Glutamatergic neuron (in vitro differentiated cells): Measurements from ENCODE around the gene OR11G2. TPM values are rescaled to one million over a fixed set of nuclear protein-coding genes. Genes with fewer than 3 reads are reported as not detected.

Source experiments
- DNase-seq: peaks from one replicate; pipeline ENCODE4 v3.0.0; 2022
- H3K27ac Mint-ChIP-seq: one replicate; pipeline ENCODE4 v1.8.0; 2020; ENCODE audit warnings: mild to moderate bottlenecking, mixed read lengths, inconsistent platforms; ENCODE audit not compliant: unreplicated experiment
- H3K27me3 Mint-ChIP-seq: one replicate; pipeline ENCODE4 v1.8.0; 2020; ENCODE audit warnings: mild to moderate bottlenecking, moderate library complexity, mixed read lengths, inconsistent platforms; ENCODE audit not compliant: unreplicated experiment
- H3K36me3 Mint-ChIP-seq: one replicate; pipeline ENCODE4 v1.8.0; 2020; ENCODE audit warnings: mild to moderate bottlenecking, mixed read lengths, inconsistent platforms; ENCODE audit not compliant: unreplicated experiment
- H3K4me1 Mint-ChIP-seq: one replicate; pipeline ENCODE4 v1.8.0; 2020; ENCODE audit warnings: mild to moderate bottlenecking, low read depth, mixed read lengths, inconsistent platforms; ENCODE audit not compliant: unreplicated experiment
- H3K4me3 Mint-ChIP-seq: one replicate; pipeline ENCODE4 v1.8.0; 2020; ENCODE audit warnings: mild to moderate bottlenecking, mixed read lengths, inconsistent platforms; ENCODE audit not compliant: unreplicated experiment
- H3K9me3 Mint-ChIP-seq: one replicate; pipeline ENCODE4 v1.8.0; 2020; ENCODE audit warnings: mild to moderate bottlenecking, moderate library complexity, mixed read lengths, inconsistent platforms; ENCODE audit not compliant: unreplicated experiment
- total RNA-seq: library from RNA; stranded (reverse); fragmentation: NEBNext Ultra II Directional; extraction: Animal tissue kit (Norgen Biotek cat#: 25700); gene quantifications from one replicate; pipeline ENCODE4 v1.2.1, GENCODE V29; 2021; ENCODE audit not compliant: unreplicated experiment
- TF ChIP-seq, protein P1 (sequence below): fragments of 200-600 bp; sonication (generic); IDR thresholded peaks from one replicate; pipeline ENCODE4 v1.5.0; 2021; ENCODE audit not compliant: partially characterized antibody, unreplicated experiment

Gene OR11G2
- total RNA-seq, 1 donor from 2014 or later: not detected

DNA sequence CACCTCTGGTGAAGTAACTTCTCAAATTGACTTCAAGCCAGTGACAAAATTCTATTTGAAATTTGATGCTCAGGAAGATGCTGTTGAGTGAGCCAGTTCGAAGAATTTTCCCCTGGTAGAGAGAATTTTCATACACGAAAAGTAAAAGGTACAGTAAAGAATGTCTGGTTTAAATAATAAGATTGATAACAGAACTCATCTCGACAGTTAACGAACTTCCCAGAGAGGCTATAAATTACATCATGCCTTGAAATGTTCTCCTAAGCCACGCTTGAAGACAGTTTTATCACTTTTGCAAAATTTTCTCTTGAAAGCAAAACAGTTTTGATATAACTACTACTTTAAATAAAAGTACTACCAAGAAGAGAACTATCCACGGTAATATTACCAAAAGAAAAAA lies 14.4 kb upstream of the OR11G2 start:
- no peak for DNase-seq
- H3K4me1 Mint-ChIP-seq: no peaks in the 10 kb centered on the region
- no peak overlapping the region for H3K4me3 Mint-ChIP-seq
- TF ChIP-seq, protein P1, sequence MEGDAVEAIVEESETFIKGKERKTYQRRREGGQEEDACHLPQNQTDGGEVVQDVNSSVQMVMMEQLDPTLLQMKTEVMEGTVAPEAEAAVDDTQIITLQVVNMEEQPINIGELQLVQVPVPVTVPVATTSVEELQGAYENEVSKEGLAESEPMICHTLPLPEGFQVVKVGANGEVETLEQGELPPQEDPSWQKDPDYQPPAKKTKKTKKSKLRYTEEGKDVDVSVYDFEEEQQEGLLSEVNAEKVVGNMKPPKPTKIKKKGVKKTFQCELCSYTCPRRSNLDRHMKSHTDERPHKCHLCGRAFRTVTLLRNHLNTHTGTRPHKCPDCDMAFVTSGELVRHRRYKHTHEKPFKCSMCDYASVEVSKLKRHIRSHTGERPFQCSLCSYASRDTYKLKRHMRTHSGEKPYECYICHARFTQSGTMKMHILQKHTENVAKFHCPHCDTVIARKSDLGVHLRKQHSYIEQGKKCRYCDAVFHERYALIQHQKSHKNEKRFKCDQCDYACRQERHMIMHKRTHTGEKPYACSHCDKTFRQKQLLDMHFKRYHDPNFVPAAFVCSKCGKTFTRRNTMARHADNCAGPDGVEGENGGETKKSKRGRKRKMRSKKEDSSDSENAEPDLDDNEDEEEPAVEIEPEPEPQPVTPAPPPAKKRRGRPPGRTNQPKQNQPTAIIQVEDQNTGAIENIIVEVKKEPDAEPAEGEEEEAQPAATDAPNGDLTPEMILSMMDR: no peak
- H3K27me3 Mint-ChIP-seq: peaks cover 1% of the 10 kb centered on the region
- H3K9me3 Mint-ChIP-seq: peaks cover 12% of the 10 kb centered on the region
- H3K36me3 Mint-ChIP-seq: no peaks in the 10 kb centered on the region
- H3K27ac Mint-ChIP-seq: no peak overlapping the region

- Mint-ChIP-seq H3K9me3 (peaks cover 12% of the 10 kb centered on the region), H3K4me1 (no peaks in the 10 kb centered on the region), H3K27ac (no peak overlapping the region), H3K4me3 (no peak overlapping the region), H3K27me3 (peaks cover 1% of the 10 kb centered on the region), H3K36me3 (no peaks in the 10 kb centered on the region)
- TF ChIP-seq, protein P1: no peak
- DNase-seq: no peak
These were observed 13.2 kb upstream of the OR11G2 start for GRCh38 chr14:20177433-20177974.

GRCh38 chr14:20179218-20179617 lies 11.5 kb upstream of the OR11G2 start:
- TF ChIP-seq, protein P1: no peak

DNA sequence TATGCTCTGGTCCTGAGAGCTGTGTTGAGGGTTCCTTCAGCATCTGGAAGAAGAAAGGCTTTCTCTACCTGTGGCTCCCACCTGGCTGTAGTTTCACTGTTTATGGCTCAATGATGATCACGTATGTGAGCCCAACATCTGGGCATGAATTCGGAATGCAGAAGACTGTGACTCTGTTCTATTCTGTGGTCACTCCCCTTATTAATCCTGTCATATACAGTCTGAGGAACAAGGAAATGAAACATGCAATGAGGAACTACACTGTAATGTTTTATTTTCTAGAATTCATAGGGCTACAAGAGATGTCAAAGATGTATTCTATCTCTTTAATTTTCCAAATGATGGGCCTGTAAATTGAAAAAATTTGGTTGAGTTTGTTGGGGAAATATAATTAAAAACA lies 10.8 kb upstream of the OR11G2 start:
- H3K4me1 Mint-ChIP-seq: no peaks in the 10 kb centered on the region
- TF ChIP-seq, protein P1: no peak
- H3K36me3 Mint-ChIP-seq: no peaks in the 10 kb centered on the region
- peaks cover 1% of the 10 kb centered on the region for H3K27me3 Mint-ChIP-seq
- no peak for DNase-seq
- H3K27ac Mint-ChIP-seq: no peak overlapping the region
- H3K9me3 Mint-ChIP-seq: peaks cover 6% of the 10 kb centered on the region
- no peak overlapping the region for H3K4me3 Mint-ChIP-seq

More at GRCh38 chr14:20179218-20179617, 11.5 kb upstream of the OR11G2 start:
- Mint-ChIP-seq H3K27ac (no peak overlapping the region), H3K9me3 (peaks cover 7% of the 10 kb centered on the region), H3K4me1 (no peaks in the 10 kb centered on the region), H3K27me3 (peaks cover 1% of the 10 kb centered on the region), H3K4me3 (no peak overlapping the region), H3K36me3 (no peaks in the 10 kb centered on the region)
- no peak for DNase-seq

DNA sequence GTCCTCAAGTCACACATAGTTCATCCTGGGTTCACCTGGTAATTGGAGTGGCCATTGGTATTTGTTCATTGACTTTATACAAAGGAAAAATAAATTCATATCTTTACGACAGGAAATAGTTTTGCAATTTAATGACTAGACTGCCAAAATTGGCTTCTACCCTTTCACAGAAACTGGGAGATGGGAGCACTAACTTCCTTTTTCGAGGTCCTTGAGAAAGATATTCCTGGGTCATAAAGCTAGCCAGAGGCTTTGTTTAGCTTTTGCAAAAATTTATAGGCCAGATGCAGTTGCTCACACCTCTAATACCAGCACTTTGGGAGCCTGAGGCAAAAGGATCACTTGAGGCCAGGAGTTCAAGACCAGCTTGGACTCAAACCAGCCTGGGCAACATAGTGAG lies 10.2 kb upstream of the OR11G2 start:
- peaks cover 1% of the 10 kb centered on the region for H3K27me3 Mint-ChIP-seq
- no peak for DNase-seq
- H3K4me3 Mint-ChIP-seq: no peak overlapping the region
- no peaks in the 10 kb centered on the region for H3K36me3 Mint-ChIP-seq
- H3K9me3 Mint-ChIP-seq: peaks cover 5% of the 10 kb centered on the region
- TF ChIP-seq, protein P1: no peak
- H3K4me1 Mint-ChIP-seq: no peaks in the 10 kb centered on the region
- no peak overlapping the region for H3K27ac Mint-ChIP-seq
